Spleen (tissue), 11 donors: ENCODE results near the gene SERPINH1. TPM values are rescaled to one million over a fixed set of nuclear protein-coding genes. Genes with fewer than 3 reads are reported as not detected.
A peak's percentile ranks its signal among the peaks of the same experiment; 100 is the strongest.

ENCODE experiments used
- DNase-seq: peaks from one replicate; pipeline ENCODE4 v3.0.0-alpha.2; 2020
- H3K27ac ChIP-seq, 8 donors: fragments of 200-600 bp; sonication (generic) in 7 of 8; 1 replicate in 4 of 8; 2 replicates in 4 of 8; pipeline versions ENCODE4 v1.5.0 to v1.8.0; 2016 to 2021; ENCODE audit warnings: inconsistent platforms in 4 of 8, mild to moderate bottlenecking in 4 of 8, moderate library complexity in 1 of 8
- H3K27me3 ChIP-seq, 7 donors: fragments of 200-600 bp; sonication (generic) in 6 of 7; replicated peaks in 1 of 7; 1 replicate in 4 of 7; 2 replicates in 3 of 7; pipeline versions ENCODE4 v1.5.0 to v1.8.0; 2016 to 2021; ENCODE audit warnings: inconsistent platforms in 3 of 7, mild to moderate bottlenecking in 1 of 7
- H3K36me3 ChIP-seq, 6 donors: fragments of 200-600 bp; sonication (generic) in 5 of 6; 1 replicate in 4 of 6; 2 replicates in 2 of 6; pipeline versions ENCODE4 v1.5.0 to v1.8.0; 2016 to 2021; ENCODE audit warnings: inconsistent platforms in 2 of 6
- H3K4me1 ChIP-seq, 6 donors: fragments of 200-600 bp; sonication (generic) in 5 of 6; 1 replicate in 3 of 6; 2 replicates in 3 of 6; pipeline versions ENCODE4 v1.5.0 to v1.8.0; 2016 to 2021; ENCODE audit warnings: inconsistent platforms in 3 of 6
- H3K4me3 ChIP-seq, 8 donors: fragments of 200-600 bp; sonication (generic) in 7 of 8; 1 replicate in 4 of 8; 2 replicates in 4 of 8; pipeline versions ENCODE4 v1.5.0 to v1.8.0; 2016 to 2021; ENCODE audit warnings: inconsistent platforms in 4 of 8, mild to moderate bottlenecking in 4 of 8, moderate library complexity in 2 of 8
- H3K9me3 ChIP-seq, 8 donors: fragments of 200-600 bp; sonication (generic) in 7 of 8; 1 replicate in 4 of 8; 2 replicates in 4 of 8; pipeline versions ENCODE4 v1.5.0 to v1.8.0; 2016 to 2021; ENCODE audit warnings: inconsistent platforms in 4 of 8
- POLR2A ChIP-seq, 3 donors: fragments of 450-650 bp; IDR thresholded peaks; one replicate each; pipeline ENCODE4 v1.5.1; 2017; ENCODE audit warnings: antibody characterized with exemption in 3 of 3, mild to moderate bottlenecking in 1 of 3
- POLR2AphosphoS5 ChIP-seq, 3 donors: sonication (generic); formaldehyde crosslinking; IDR thresholded peaks; one replicate each; pipeline ENCODE4 v1.5.1; 2017; ENCODE audit warnings: antibody characterized with exemption in 3 of 3
- WGBS, 5 donors: extraction: QIAGEN DNeasy Blood & Tissue Kit in 3 of 5; methylation state at CpG; one replicate each; pipeline versions ENCODE4 v1.1.5 to v1.1.7; 2013 to 2018; 5-methylcytosine and 5-hydroxymethylcytosine counted together
- intact Hi-C: fragments of 100-400 bp; cut with DNase I; formaldehyde crosslinking; loops from one replicate; pipeline ENCODE4 v1.15.0; 2023; ENCODE audit warnings: low total_unique reads
- polyA plus RNA-seq, 3 donors: library from polyadenylated mRNA; stranded (reverse); fragments of 200-250 nt; gene quantifications; one replicate each; pipeline ENCODE4 v1.2.1, GENCODE V29; 2013
- total RNA-seq, 7 donors: library from RNA; depleted of rRNA in 3 of 7; stranded (reverse); fragments of >200 nt in 3 of 7; fragmentation: NEBNext Ultra II Directional in 4 of 7; extraction: Animal tissue kit (Norgen Biotek cat#: 25700) in 4 of 7; gene quantifications; one replicate each; pipeline versions ENCODE4 v1.1.0 to v1.2.1, GENCODE V29; 2016 to 2021
- TF ChIP-seq, protein P1 (sequence below), 11 experiments: fragments of 200-600 bp in 7 of 11; fragments of 450-650 bp in 4 of 11; sonication (generic) in 4 of 11; IDR thresholded peaks in 8 of 11; conservative IDR thresholded peaks in 3 of 11; 1 replicate in 7 of 11; 2 replicates in 4 of 11; pipeline versions ENCODE4 v1.4.0 to v1.8.0; 2016 to 2021; ENCODE audit warnings: antibody characterized with exemption in 11 of 11, inconsistent platforms in 4 of 11, mild to moderate bottlenecking in 1 of 11
- donor health status: healthy with polysubstance abuse.
- donor health status: DM: no; HTN: no; CAD: no; lungs with moderate emphysema.
- donor health status: DM: no; HTN: no; CAD: no.
- donor health status: Bipolar disorder and iron deficiency.
- donor health status: healthy.
- donor health status: DM: no; HTN: no; CAD: no.
- donor health status: DM: yes; HTN: yes; CAD: no.

The SERPINH1 gene
- total and polyA plus RNA-seq, 10 donors, result 19.0 to 145 (median 69.4) TPM

DNA sequence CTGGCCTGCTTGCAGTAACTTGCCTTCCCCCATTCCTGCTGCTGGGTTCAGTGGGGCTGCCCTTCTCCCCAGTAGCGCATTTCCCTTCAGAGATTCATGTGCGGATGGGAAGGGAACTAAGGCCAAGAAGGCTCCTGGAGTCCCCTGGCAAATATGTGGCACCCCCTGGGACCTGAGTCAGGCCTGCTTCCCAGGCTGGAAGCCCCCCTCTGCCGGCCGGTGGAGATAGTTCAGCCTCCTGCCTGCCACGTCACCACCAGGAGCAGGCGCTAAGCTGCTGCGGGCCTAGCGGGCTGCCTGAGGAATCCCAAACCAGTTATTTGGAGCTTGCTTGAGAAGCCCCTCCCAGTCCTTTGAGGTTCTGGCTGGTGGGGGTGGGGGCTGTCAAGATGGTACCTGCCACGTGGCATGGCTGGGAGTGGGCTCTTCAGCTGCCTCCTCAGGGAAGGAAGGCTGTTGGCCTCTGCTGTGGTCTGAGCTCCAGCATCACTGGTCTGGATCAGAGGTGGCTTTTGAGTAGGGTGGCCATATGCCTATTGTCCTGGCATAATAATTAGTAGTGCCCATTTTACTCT, 2.0 kb downstream of the SERPINH1 start:
- intact Hi-C loops, result no loop called here
- TF ChIP-seq POLR2A (IDR thresholded peaks at IDR 0.05) (no peak), POLR2AphosphoS5 (IDR thresholded peaks at IDR 0.05) (peak in 1 of 3 donors; percentile 34)
- TF ChIP-seq, protein P1, sequence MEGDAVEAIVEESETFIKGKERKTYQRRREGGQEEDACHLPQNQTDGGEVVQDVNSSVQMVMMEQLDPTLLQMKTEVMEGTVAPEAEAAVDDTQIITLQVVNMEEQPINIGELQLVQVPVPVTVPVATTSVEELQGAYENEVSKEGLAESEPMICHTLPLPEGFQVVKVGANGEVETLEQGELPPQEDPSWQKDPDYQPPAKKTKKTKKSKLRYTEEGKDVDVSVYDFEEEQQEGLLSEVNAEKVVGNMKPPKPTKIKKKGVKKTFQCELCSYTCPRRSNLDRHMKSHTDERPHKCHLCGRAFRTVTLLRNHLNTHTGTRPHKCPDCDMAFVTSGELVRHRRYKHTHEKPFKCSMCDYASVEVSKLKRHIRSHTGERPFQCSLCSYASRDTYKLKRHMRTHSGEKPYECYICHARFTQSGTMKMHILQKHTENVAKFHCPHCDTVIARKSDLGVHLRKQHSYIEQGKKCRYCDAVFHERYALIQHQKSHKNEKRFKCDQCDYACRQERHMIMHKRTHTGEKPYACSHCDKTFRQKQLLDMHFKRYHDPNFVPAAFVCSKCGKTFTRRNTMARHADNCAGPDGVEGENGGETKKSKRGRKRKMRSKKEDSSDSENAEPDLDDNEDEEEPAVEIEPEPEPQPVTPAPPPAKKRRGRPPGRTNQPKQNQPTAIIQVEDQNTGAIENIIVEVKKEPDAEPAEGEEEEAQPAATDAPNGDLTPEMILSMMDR (IDR thresholded peaks at IDR 0.05 in 8 of 11, conservative IDR thresholded peaks at IDR 0.05 in 3 of 11), result peak in 7 of 11 experiments; percentile 17 to 53 (median 34)
- 28 to 73% (median 62%) methylated on average over 6 to 9 of the region's 9 CpGs; no CpG with 5 or more reads in 1 of the 5 donors for WGBS, 5 donors
- H3K27me3 ChIP-seq, result peaks cover 0 to 13% (median 0%) of the 10 kb centered on the region in 7 donors
- DNase-seq, result no peak
- H3K36me3 ChIP-seq, result peaks cover 0 to 33% (median 29%) of the 10 kb centered on the region in 6 donors
- peak overlapping the region; percentile 93 to 98 (median 95) for H3K27ac ChIP-seq
- peaks cover 37 to 94% (median 63%) of the 10 kb centered on the region in 6 donors for H3K4me1 ChIP-seq
- peak overlapping the region in 7 of 8 donors; percentile 72 to 89 (median 74) for H3K4me3 ChIP-seq
- H3K9me3 ChIP-seq, result no peaks in the 10 kb centered on the region

DNA sequence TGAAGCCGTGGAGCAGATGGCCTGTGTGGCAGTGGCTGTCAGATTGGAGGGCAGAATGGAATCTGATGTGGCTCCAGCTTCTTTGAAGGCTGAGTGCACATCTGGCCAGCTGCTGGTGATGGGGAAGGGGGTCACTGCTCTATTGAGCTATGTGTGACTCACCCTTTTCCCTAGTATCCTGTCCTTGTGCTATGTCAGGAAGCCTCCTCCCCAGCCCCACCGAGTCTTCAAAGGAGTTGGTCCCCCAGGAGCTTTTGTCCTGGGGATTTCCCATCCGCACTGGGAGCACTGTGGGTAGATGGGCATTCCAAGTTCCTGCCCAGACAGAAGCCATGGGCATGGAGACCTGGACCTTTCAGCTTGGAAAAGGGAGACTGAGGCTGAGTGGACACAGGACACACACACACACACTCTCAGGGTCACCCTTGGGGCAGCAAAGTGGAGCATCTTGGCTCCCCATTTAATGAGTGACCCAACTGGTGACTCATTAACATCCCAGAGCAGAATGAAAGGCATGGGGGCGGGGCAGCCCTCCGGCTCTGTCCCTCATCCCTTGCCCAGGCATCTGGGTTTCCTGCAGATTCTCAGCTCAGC, 3.3 kb downstream of the SERPINH1 start:
- Histone ChIP-seq H3K9me3 (no peaks in the 10 kb centered on the region), H3K27ac (peak overlapping the region; percentile 15 to 98 (median 94)), H3K27me3 (peaks cover 0 to 13% (median 0%) of the 10 kb centered on the region in 7 donors), H3K4me3 (peak overlapping the region in 1 of 8 donors; percentile 88), H3K4me1 (peaks cover 37 to 91% (median 59%) of the 10 kb centered on the region in 6 donors), H3K36me3 (peaks cover 0 to 45% (median 41%) of the 10 kb centered on the region in 6 donors)
- intact Hi-C loops, result no loop called here
- no peak for DNase-seq
- 58 to 78% (median 75%) methylated on average over 5 of the region's 5 CpGs for WGBS, 5 donors
- TF ChIP-seq POLR2A (IDR thresholded peaks at IDR 0.05) (no peak), POLR2AphosphoS5 (IDR thresholded peaks at IDR 0.05) (no peak)
- TF ChIP-seq, protein P1 (IDR thresholded peaks at IDR 0.05 in 8 of 11, conservative IDR thresholded peaks at IDR 0.05 in 3 of 11), result no peak

DNA sequence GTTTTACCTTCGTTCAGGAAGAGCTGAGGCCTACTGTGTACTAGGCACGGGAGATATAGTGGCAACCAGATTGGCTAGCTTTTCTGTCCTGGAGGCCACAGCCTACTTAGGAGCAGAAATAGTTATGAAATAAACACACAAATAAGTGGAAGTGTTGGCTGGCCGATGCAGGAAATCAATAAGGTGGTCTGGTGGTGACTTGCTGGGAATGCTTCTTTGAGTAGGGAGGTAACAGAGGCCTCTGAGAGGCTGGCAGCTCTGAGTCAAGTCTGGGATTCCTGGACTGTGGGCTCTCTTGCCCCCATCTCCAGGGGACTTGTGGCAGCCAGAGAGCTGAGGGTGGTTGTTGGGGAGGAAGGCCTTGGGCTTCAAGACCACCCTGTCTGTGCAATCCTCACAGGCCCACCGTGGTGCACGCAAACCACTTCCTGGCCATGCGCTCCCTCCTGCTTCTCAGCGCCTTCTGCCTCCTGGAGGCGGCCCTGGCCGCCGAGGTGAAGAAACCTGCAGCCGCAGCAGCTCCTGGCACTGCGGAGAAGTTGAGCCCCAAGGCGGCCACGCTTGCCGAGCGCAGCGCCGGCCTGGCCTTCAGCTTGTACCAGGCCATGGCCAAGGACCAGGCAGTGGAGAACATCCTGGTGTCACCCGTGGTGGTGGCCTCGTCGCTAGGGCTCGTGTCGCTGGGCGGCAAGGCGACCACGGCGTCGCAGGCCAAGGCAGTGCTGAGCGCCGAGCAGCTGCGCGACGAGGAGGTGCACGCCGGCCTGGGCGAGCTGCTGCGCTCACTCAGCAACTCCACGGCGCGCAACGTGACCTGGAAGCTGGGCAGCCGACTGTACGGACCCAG, 4.1 kb downstream of the SERPINH1 start:
- peaks cover 37 to 92% (median 62%) of the 10 kb centered on the region in 6 donors for H3K4me1 ChIP-seq
- peaks cover 0 to 13% (median 0%) of the 10 kb centered on the region in 7 donors for H3K27me3 ChIP-seq
- DNase-seq, result no peak
- H3K9me3 ChIP-seq, result no peaks in the 10 kb centered on the region
- peaks cover 0 to 54% (median 45%) of the 10 kb centered on the region in 6 donors for H3K36me3 ChIP-seq
- WGBS, 5 donors, result 74 to 82% (median 81%) methylated on average over 31 to 43 of the region's 43 CpGs
- peak overlapping the region in 1 of 8 donors; percentile 88 for H3K4me3 ChIP-seq
- H3K27ac ChIP-seq, result peak overlapping the region in 7 of 8 donors; percentile 28 to 97 (median 94)
- TF ChIP-seq POLR2A (IDR thresholded peaks at IDR 0.05) (no peak), POLR2AphosphoS5 (IDR thresholded peaks at IDR 0.05) (peak in 1 of 3 donors; percentile 20)
- intact Hi-C loops, result no loop called here

DNA sequence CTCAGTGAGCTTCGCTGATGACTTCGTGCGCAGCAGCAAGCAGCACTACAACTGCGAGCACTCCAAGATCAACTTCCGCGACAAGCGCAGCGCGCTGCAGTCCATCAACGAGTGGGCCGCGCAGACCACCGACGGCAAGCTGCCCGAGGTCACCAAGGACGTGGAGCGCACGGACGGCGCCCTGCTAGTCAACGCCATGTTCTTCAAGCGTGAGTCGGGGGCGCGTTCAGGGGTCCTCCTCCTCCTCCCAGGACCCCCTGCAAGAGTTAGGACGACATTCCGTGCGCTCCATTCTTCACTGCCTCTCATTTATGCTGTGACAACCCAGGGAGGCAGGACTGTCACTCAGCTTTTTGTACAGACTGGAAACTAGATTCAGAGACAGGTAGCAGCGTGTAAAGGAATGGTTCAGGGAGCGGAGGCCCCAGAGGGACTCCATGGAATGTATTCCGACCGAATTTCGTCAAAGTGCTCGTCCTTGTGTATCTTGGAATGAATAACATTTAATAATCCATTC, 4.8 kb downstream of the SERPINH1 start:
- Histone ChIP-seq H3K4me3 (peak overlapping the region in 1 of 8 donors; percentile 88), H3K4me1 (peaks cover 33 to 92% (median 55%) of the 10 kb centered on the region in 6 donors), H3K36me3 (peaks cover 0 to 60% (median 52%) of the 10 kb centered on the region in 6 donors), H3K27ac (peak overlapping the region in 1 of 8 donors; percentile 94), H3K9me3 (no peaks in the 10 kb centered on the region), H3K27me3 (peaks cover 0 to 7% (median 0%) of the 10 kb centered on the region in 7 donors)
- no peak for TF ChIP-seq POLR2A (IDR thresholded peaks at IDR 0.05)
- no peak for TF ChIP-seq POLR2AphosphoS5 (IDR thresholded peaks at IDR 0.05)
- TF ChIP-seq, protein P1 (IDR thresholded peaks at IDR 0.05 in 8 of 11, conservative IDR thresholded peaks at IDR 0.05 in 3 of 11), result no peak
- WGBS, 5 donors, result 90 to 95% (median 93%) methylated on average over 32 to 34 of the region's 34 CpGs
- intact Hi-C loops, result no loop called here
- DNase-seq, result no peak
